HCT116 (cell line): ENCODE measurements around the gene BTD. TPM values are rescaled to one million over a fixed set of nuclear protein-coding genes. Genes with fewer than 3 reads are reported as not detected.

Experiments
- ATAC-seq: fragments of 200-7000 bp; cut with Tn5 transposase; 2 replicates; pipeline ENCODE4 v1.9.1; 2020; ENCODE audit warnings: mild to moderate bottlenecking, moderate library complexity
- BruUV-seq: library from RNA; stranded (reverse); fragments of 400-500 nt; replicated peaks from 2 replicates; lab custom pipeline; 2021; lab: Mats Ljungman, UMichigan
- CTCF ChIA-PET: fragments of 300-600 bp; sonication (Branson Sonifier 250); formaldehyde crosslinking; loops from one replicate; lab custom pipeline; 2021; ENCODE audit warnings: antibody characterized with exemption; lab: Charles Lee
- POLR2A ChIA-PET: fragments of 300-600, 350-600 bp; sonication (Branson Sonifier 250); formaldehyde crosslinking; loops from one replicate; lab custom pipeline; 2021; ENCODE audit warnings: antibody characterized with exemption; lab: Charles Lee
- RAD21 ChIA-PET, 2 experiments: fragments of 300-600 bp; sonication (Branson Sonifier 250); formaldehyde crosslinking; loops; one replicate each; lab custom pipeline; 2023; ENCODE audit warnings: low total read pairs in 2 of 2; ENCODE audit not compliant: uncharacterized antibody in 2 of 2, unreplicated experiment in 2 of 2, low non-redundant PET in 1 of 2; lab: Charles Lee
- DNase-seq: peaks from one replicate; pipeline ENCODE4 v3.0.0-alpha.2; 2010; ENCODE audit warnings: low read depth, low spot score
- H2AFZ ChIP-seq: fragments of 200-600 bp; shearing (Covaris generic), sonication (generic); 2 replicates; pipeline ENCODE4 v1.6.1; 2017; ENCODE audit warnings: low read depth, mixed run types, mixed read lengths, antibody characterized with exemption, low read length; ENCODE audit not compliant: poor library complexity, severe bottlenecking
- H3K27ac ChIP-seq: 2 replicates; pipeline ENCODE4 v1.5.1; 2012; ENCODE audit warnings: low read depth, low read length
- H3K27me3 ChIP-seq: fragments of 200-600 bp; sonication (generic); 2 replicates; pipeline ENCODE4 v1.6.1; 2016; ENCODE audit warnings: mixed run types, low read length, mixed read lengths; ENCODE audit not compliant: insufficient read depth
- H3K36me3 ChIP-seq, 2 experiments: fragments of 200-500 bp in 1 of 2; fragments of 200-600 bp in 1 of 2; sonication (Bioruptor generic) in 1 of 2; sonication (generic) in 1 of 2; 2 replicates each; pipeline versions ENCODE4 v1.5.1 to v1.6.1; 2014 to 2016; ENCODE audit warnings: low read length in 2 of 2, inconsistent platforms in 1 of 2, mixed read lengths in 1 of 2, mixed run types in 1 of 2; ENCODE audit not compliant: insufficient read depth in 2 of 2, control insufficient read depth in 1 of 2
- H3K4me1 ChIP-seq, 2 experiments: fragments of 200-600 bp in 1 of 2; sonication (generic) in 1 of 2; 2 replicates each; pipeline versions ENCODE4 v1.5.1 to v1.6.1; 2012 to 2017; ENCODE audit warnings: low read length in 2 of 2, inconsistent platforms in 1 of 2, mild to moderate bottlenecking in 1 of 2, mixed read lengths in 1 of 2, mixed run types in 1 of 2, moderate library complexity in 1 of 2; ENCODE audit not compliant: insufficient read depth in 2 of 2, control insufficient read depth in 1 of 2
- H3K4me2 ChIP-seq: fragments of 200-600 bp; sonication (generic); 2 replicates; pipeline ENCODE4 v1.6.1; 2017; ENCODE audit warnings: mixed run types, low read length, mixed read lengths
- H3K4me3 ChIP-seq, 2 experiments: fragments of 200-600 bp in 1 of 2; sonication (generic) in 1 of 2; replicated peaks in 1 of 2; 2 replicates each; pipeline ENCODE4 v1.5.1; 2011 to 2016; ENCODE audit warnings: low read length in 2 of 2, control low read depth in 1 of 2, low read depth in 1 of 2, mild to moderate bottlenecking in 1 of 2, mixed read lengths in 1 of 2, mixed run types in 1 of 2
- H3K79me2 ChIP-seq: fragments of 200-600 bp; sonication (generic); 2 replicates; pipeline ENCODE4 v1.6.1; 2017; ENCODE audit warnings: mild to moderate bottlenecking, mixed run types, low read length, moderate library complexity, mixed read lengths; ENCODE audit not compliant: insufficient read depth
- H3K9ac ChIP-seq: fragments of 200-600 bp; sonication (generic); 2 replicates; pipeline ENCODE4 v1.6.1; 2016; ENCODE audit warnings: low read length, mixed read lengths
- H3K9me2 ChIP-seq: fragments of 200-600 bp; sonication (generic), shearing (Covaris generic); 2 replicates; pipeline ENCODE4 v1.6.1; 2017; ENCODE audit warnings: mixed run types, mild to moderate bottlenecking, moderate library complexity; ENCODE audit not compliant: insufficient read depth
- H3K9me3 ChIP-seq, 2 experiments: fragments of 200-500 bp in 1 of 2; fragments of 200-600 bp in 1 of 2; sonication (Bioruptor generic) in 1 of 2; sonication (generic) in 1 of 2; 2 replicates each; pipeline ENCODE4 v1.6.1; 2014 to 2017; ENCODE audit warnings: low read length in 2 of 2, mixed read lengths in 2 of 2, inconsistent platforms in 1 of 2, low read depth in 1 of 2, mild to moderate bottlenecking in 1 of 2, mixed run types in 1 of 2, moderate library complexity in 1 of 2; ENCODE audit not compliant: control insufficient read depth in 1 of 2, insufficient read depth in 1 of 2
- H4K20me1 ChIP-seq: fragments of 200-600 bp; sonication (generic), shearing (Covaris generic); 2 replicates; pipeline ENCODE4 v1.6.1; 2017; ENCODE audit warnings: mixed run types, mild to moderate bottlenecking, moderate library complexity; ENCODE audit not compliant: insufficient read depth
- CBX3 ChIP-seq: IDR thresholded peaks from 2 replicates; pipeline ENCODE4 v1.6.1; 2012; ENCODE audit warnings: low read depth
- EGR1 ChIP-seq: IDR thresholded peaks from 2 replicates; pipeline ENCODE4 v1.6.1; 2012; ENCODE audit warnings: low read depth
- EZH2 ChIP-seq: fragments of 200-600 bp; sonication (generic); IDR thresholded peaks from 2 replicates; pipeline ENCODE4 v1.6.1; 2017; ENCODE audit warnings: antibody characterized with exemption, mixed run types
- EZH2phosphoT487 ChIP-seq: fragments of 200-600 bp; IDR thresholded peaks from 2 replicates; pipeline ENCODE4 v1.6.1; 2018; ENCODE audit warnings: antibody characterized with exemption, borderline replicate concordance
- JUND ChIP-seq: IDR thresholded peaks from 2 replicates; pipeline ENCODE4 v1.6.1; 2012
- POLR2A ChIP-seq: IDR thresholded peaks from 2 replicates; pipeline ENCODE4 v1.7.0; 2011; ENCODE audit warnings: borderline replicate concordance; ENCODE audit not compliant: insufficient read depth, insufficient read length; ENCODE audit errors: extremely low read depth
- POLR2AphosphoS5 ChIP-seq: IDR thresholded peaks from 2 replicates; pipeline ENCODE4 v1.6.1; 2011; ENCODE audit warnings: mild to moderate bottlenecking, low read depth, low read length, moderate library complexity
- REST ChIP-seq: IDR thresholded peaks from 2 replicates; pipeline ENCODE4 v1.6.1; 2012; ENCODE audit warnings: low read depth
- SP1 ChIP-seq: IDR thresholded peaks from 2 replicates; pipeline ENCODE4 v1.6.1; 2012; ENCODE audit warnings: low read depth
- ZBTB33 ChIP-seq: IDR thresholded peaks from 2 replicates; pipeline ENCODE4 v1.6.1; 2011; ENCODE audit warnings: mild to moderate bottlenecking, low read length, moderate library complexity; ENCODE audit not compliant: insufficient replicate concordance; ENCODE audit errors: extremely low read depth
- ZNF274 ChIP-seq: fragments of 200-500 bp; sonication (Bioruptor generic); IDR thresholded peaks from 2 replicates; pipeline ENCODE4 v1.6.1; 2014; ENCODE audit warnings: mild to moderate bottlenecking, low read depth, low read length, inconsistent platforms
- intact Hi-C: fragments of 100-400 bp; cut with micrococcal nuclease; formaldehyde crosslinking; loops from 2 replicates; pipeline ENCODE4 v1.10.0; 2022
- total RNA-seq: library from RNA; stranded (reverse); gene quantifications from one replicate; pipeline ENCODE4 v1.2.1, GENCODE V29; 2021; ENCODE audit not compliant: unreplicated experiment
- TF ChIP-seq, protein P1 (sequence below): IDR thresholded peaks from 2 replicates; pipeline ENCODE4 v1.6.1; 2012
- TF ChIP-seq, protein P2 (sequence below), 3 experiments: fragments of 200-600 bp in 1 of 3; sonication (generic) in 1 of 3; IDR thresholded peaks in 2 of 3; conservative IDR thresholded peaks in 1 of 3; 2 replicates each; pipeline ENCODE4 v1.5.1; 2012 to 2017; ENCODE audit warnings: low read depth in 2 of 3, low read length in 2 of 3, antibody characterized with exemption in 1 of 3, borderline replicate concordance in 1 of 3, control low read depth in 1 of 3, mild to moderate bottlenecking in 1 of 3, mixed read lengths in 1 of 3, mixed run types in 1 of 3, moderate library complexity in 1 of 3; ENCODE audit not compliant: insufficient read depth in 1 of 3

Gene BTD
- total RNA-seq, 1 experiment from 2014 or later, result 5.0 TPM

- CTCF ChIA-PET, result no interaction called here
- intact Hi-C loops, result no loop called here
- POLR2A ChIA-PET, result interaction anchor here (0.6 kb wide), 1 partner anchor 20 kb away, joined by 4 read pairs; no protein-coding TSS in a partner anchor
Observed at GRCh38 chr3:15667484-15667883, 65.9 kb downstream of the BTD start.

More at GRCh38 chr3:15667484-15667883, 65.9 kb downstream of the BTD start:
- DNase-seq (no peak), ATAC-seq (no peak)
- RAD21 ChIA-PET, result no interaction called here
- Histone ChIP-seq H3K9ac (no peak overlapping the region), H2AFZ (no peak overlapping the region), H3K36me3 (peaks cover 0 to 19% of the 10 kb centered on the region in 2 experiments; a peak in 3 of 4 replicates)
- BruUV-seq, result no TSS peak
- TF ChIP-seq, protein P1, sequence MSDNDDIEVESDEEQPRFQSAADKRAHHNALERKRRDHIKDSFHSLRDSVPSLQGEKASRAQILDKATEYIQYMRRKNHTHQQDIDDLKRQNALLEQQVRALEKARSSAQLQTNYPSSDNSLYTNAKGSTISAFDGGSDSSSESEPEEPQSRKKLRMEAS, result no peak
- TF ChIP-seq ZNF274 (no peak), ZBTB33 (no peak), JUND (no peak), POLR2A (no peak), EGR1 (no peak), SP1 (no peak), EZH2 (no peak), EZH2phosphoT487 (no peak), REST (no peak), POLR2AphosphoS5 (no peak), CBX3 (no peak)
- TF ChIP-seq, protein P2, sequence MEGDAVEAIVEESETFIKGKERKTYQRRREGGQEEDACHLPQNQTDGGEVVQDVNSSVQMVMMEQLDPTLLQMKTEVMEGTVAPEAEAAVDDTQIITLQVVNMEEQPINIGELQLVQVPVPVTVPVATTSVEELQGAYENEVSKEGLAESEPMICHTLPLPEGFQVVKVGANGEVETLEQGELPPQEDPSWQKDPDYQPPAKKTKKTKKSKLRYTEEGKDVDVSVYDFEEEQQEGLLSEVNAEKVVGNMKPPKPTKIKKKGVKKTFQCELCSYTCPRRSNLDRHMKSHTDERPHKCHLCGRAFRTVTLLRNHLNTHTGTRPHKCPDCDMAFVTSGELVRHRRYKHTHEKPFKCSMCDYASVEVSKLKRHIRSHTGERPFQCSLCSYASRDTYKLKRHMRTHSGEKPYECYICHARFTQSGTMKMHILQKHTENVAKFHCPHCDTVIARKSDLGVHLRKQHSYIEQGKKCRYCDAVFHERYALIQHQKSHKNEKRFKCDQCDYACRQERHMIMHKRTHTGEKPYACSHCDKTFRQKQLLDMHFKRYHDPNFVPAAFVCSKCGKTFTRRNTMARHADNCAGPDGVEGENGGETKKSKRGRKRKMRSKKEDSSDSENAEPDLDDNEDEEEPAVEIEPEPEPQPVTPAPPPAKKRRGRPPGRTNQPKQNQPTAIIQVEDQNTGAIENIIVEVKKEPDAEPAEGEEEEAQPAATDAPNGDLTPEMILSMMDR (IDR thresholded peaks at IDR 0.05 in 2 of 3, conservative IDR thresholded peaks at IDR 0.05 in 1 of 3; ENCODE audit: borderline replicate concordance in 1 of 3, insufficient read depth in 1 of 3, low read depth in 2 of 3, low read length in 2 of 3), result no peak
- TF ChIP-seq, all 23 proteins: peak for 0
- Histone ChIP-seq H3K4me2 (no peak overlapping the region), H3K4me3 (no peak overlapping the region), H3K27me3 (no peaks in the 10 kb centered on the region), H3K27ac (no peak overlapping the region), H3K9me2 (no peaks in the 10 kb centered on the region), H3K79me2 (no peaks in the 10 kb centered on the region), H4K20me1 (no peaks in the 10 kb centered on the region), H3K4me1 (no peaks in the 10 kb centered on the region), H3K9me3 (no peaks in the 10 kb centered on the region)
